ENCODE measurements around the gene ZDHHC4. TPM values are rescaled to one million over a fixed set of nuclear protein-coding genes. Genes with fewer than 3 reads are reported as not detected.

ZDHHC4 gene
- total and polyA plus RNA-seq, 9 of the 15 experiments (the other 6 are each of a cell fraction or from before 2014, with no cell fraction given) = 33.4 to 106 (median 58.3) TPM

DNA sequence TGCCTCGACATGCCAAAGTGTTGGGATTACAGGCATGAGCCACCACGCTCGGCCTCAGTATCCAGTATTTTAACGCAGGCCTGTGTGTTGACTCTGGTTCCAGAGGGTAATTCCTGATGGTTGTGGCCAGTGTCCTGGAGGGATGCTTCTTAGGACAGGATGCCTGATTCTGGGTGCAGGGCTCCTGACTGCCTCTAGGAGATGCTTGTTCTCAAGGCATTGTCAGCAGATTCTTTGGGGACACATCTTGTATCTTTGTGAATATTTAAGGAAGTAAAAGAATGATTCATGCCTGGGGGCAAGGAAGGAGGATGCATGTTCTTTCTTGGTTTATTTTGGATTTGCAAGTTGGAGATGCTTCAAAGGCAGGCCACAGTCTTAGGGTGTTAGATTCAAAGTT, 2.2 kb downstream of the ZDHHC4 start:
- POLR2A ChIA-PET = no interaction called here
- H3K4me2 ChIP-seq (ENCODE audit: insufficient read depth, low read length) = no peak overlapping the region
- FAIRE-seq = peak; percentile 63
- TF ChIP-seq SMARCE1 (IDR thresholded peaks at IDR 0.05) (no peak), DNMT1 (IDR thresholded peaks at IDR 0.05) (no peak), CCAR2 (IDR thresholded peaks at IDR 0.05; ENCODE audit: low read depth, low read length) (no peak), SOX6 (IDR thresholded peaks at IDR 0.05) (no peak), SMARCA4 (IDR thresholded peaks at IDR 0.05) (no peak), RBM39 (optimal IDR thresholded peaks at IDR 0.05; ENCODE audit: low read depth, low read length) (no peak), MXI1 (IDR thresholded peaks at IDR 0.05; ENCODE audit: low read depth, low read length) (no peak), BCL6 (CRISPR knock-in tag; IDR thresholded peaks at IDR 0.05) (no peak), ZNF316 (IDR thresholded peaks at IDR 0.05) (peak; percentile 18; the same call in 1 of the 2 replicates), MCM5 (IDR thresholded peaks at IDR 0.05; ENCODE audit: low read depth) (no peak), CAMTA2 (CRISPR knock-in tag; conservative IDR thresholded peaks at IDR 0.05) (no peak), RAD21 (CRISPR knock-in tag; conservative IDR thresholded peaks at IDR 0.05 in 1 of 2, IDR thresholded peaks at IDR 0.05 in 1 of 2) (peak in 1 of 2 experiments; percentile 18; a peak in 1 of 4 replicates)
- TF ChIP-seq, protein P1, sequence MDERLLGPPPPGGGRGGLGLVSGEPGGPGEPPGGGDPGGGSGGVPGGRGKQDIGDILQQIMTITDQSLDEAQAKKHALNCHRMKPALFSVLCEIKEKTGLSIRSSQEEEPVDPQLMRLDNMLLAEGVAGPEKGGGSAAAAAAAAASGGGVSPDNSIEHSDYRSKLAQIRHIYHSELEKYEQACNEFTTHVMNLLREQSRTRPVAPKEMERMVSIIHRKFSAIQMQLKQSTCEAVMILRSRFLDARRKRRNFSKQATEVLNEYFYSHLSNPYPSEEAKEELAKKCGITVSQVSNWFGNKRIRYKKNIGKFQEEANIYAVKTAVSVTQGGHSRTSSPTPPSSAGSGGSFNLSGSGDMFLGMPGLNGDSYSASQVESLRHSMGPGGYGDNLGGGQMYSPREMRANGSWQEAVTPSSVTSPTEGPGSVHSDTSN (CRISPR knock-in tag; IDR thresholded peaks at IDR 0.05; ENCODE audit: low read depth) = no peak
- TF ChIP-seq, protein P1 (tag; conservative IDR thresholded peaks at IDR 0.05; ENCODE audit: low read depth) = no peak
- TF ChIP-seq, protein P2, sequence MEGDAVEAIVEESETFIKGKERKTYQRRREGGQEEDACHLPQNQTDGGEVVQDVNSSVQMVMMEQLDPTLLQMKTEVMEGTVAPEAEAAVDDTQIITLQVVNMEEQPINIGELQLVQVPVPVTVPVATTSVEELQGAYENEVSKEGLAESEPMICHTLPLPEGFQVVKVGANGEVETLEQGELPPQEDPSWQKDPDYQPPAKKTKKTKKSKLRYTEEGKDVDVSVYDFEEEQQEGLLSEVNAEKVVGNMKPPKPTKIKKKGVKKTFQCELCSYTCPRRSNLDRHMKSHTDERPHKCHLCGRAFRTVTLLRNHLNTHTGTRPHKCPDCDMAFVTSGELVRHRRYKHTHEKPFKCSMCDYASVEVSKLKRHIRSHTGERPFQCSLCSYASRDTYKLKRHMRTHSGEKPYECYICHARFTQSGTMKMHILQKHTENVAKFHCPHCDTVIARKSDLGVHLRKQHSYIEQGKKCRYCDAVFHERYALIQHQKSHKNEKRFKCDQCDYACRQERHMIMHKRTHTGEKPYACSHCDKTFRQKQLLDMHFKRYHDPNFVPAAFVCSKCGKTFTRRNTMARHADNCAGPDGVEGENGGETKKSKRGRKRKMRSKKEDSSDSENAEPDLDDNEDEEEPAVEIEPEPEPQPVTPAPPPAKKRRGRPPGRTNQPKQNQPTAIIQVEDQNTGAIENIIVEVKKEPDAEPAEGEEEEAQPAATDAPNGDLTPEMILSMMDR (IDR thresholded peaks at IDR 0.05 in 2 of 3, conservative IDR thresholded peaks at IDR 0.05 in 1 of 3; ENCODE audit: insufficient read depth in 2 of 3, low read depth in 1 of 3, low read length in 3 of 3) = peak in 2 of 3 experiments; percentile 38 to 39; a peak in 3 of 6 replicates
- TF ChIP-seq, protein P3, sequence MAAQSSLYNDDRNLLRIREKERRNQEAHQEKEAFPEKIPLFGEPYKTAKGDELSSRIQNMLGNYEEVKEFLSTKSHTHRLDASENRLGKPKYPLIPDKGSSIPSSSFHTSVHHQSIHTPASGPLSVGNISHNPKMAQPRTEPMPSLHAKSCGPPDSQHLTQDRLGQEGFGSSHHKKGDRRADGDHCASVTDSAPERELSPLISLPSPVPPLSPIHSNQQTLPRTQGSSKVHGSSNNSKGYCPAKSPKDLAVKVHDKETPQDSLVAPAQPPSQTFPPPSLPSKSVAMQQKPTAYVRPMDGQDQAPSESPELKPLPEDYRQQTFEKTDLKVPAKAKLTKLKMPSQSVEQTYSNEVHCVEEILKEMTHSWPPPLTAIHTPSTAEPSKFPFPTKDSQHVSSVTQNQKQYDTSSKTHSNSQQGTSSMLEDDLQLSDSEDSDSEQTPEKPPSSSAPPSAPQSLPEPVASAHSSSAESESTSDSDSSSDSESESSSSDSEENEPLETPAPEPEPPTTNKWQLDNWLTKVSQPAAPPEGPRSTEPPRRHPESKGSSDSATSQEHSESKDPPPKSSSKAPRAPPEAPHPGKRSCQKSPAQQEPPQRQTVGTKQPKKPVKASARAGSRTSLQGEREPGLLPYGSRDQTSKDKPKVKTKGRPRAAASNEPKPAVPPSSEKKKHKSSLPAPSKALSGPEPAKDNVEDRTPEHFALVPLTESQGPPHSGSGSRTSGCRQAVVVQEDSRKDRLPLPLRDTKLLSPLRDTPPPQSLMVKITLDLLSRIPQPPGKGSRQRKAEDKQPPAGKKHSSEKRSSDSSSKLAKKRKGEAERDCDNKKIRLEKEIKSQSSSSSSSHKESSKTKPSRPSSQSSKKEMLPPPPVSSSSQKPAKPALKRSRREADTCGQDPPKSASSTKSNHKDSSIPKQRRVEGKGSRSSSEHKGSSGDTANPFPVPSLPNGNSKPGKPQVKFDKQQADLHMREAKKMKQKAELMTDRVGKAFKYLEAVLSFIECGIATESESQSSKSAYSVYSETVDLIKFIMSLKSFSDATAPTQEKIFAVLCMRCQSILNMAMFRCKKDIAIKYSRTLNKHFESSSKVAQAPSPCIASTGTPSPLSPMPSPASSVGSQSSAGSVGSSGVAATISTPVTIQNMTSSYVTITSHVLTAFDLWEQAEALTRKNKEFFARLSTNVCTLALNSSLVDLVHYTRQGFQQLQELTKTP (IDR thresholded peaks at IDR 0.05; ENCODE audit: low read depth in 1 of 2, partially characterized antibody in 2 of 2) = no peak

More for the DNA sequence above, 2.2 kb downstream of the ZDHHC4 start:
- CTCF ChIA-PET (ENCODE audit: low intra/inter-chr PET ratio) = no interaction called here
- no peak overlapping the region; a peak in 1 of 4 replicates for H3K9ac ChIP-seq (ENCODE audit: insufficient read depth in 1 of 2, low read depth in 2 of 2, low read length in 2 of 2)
- BruUV-seq (replicated peaks) = no TSS peak
- in situ Hi-C loops (cut with MboI) (no loop called here), intact Hi-C loops (cut with micrococcal nuclease) (no loop called here)
- H3K27me3 ChIP-seq (ENCODE audit: control insufficient read depth in 2 of 2, insufficient read depth in 2 of 2, low read length in 2 of 2) = no peaks in the 10 kb centered on the region
- ATAC-seq (no peak), DNase-seq (ENCODE audit: extremely low read depth in 1 of 4, low spot score in 3 of 4) (peak in 1 of 4 experiments; percentile 30)
- peaks cover 20% of the 10 kb centered on the region for H3K79me2 ChIP-seq (ENCODE audit: control insufficient read depth, insufficient read depth, low read length)
- H3K4me3 ChIP-seq = no peak overlapping the region
- no peak overlapping the region for H2AFZ ChIP-seq (ENCODE audit: low read depth, low read length)
- peaks cover 13 to 20% of the 10 kb centered on the region in 2 experiments for H3K4me1 ChIP-seq (replicated peaks in 1 of 2; ENCODE audit: control insufficient read depth in 2 of 2, insufficient read depth in 2 of 2, low read length in 2 of 2)
- H4K20me1 ChIP-seq (replicated peaks; ENCODE audit: control insufficient read depth, insufficient read depth, low read length) = no peaks in the 10 kb centered on the region
- peaks cover 51% of the 10 kb centered on the region; the same call in 2 of the 3 replicates for H3K36me3 ChIP-seq (ENCODE audit: control insufficient read depth, insufficient read depth, low read length)
- WGBS (ENCODE audit: insufficient coverage, low coverage, missing lambda C conversion rate) = 95% methylated on average over 4 of the region's 4 CpGs
- H3K27ac ChIP-seq (ENCODE audit: extremely low read depth, low read depth, low read length) = no peak overlapping the region
- no peaks in the 10 kb centered on the region for H3K9me1 ChIP-seq (ENCODE audit: control insufficient read depth, insufficient read depth, low read length)
- H3K9me3 ChIP-seq (replicated peaks; ENCODE audit: control insufficient read depth, insufficient read depth, low read depth, low read length) = no peaks in the 10 kb centered on the region
